ENCODE data around the gene FOXF1.

FOXF1 gene

GRCh38 chr16:86505185-86505898 lies 5.0 kb upstream of the FOXF1 start:
- Histone ChIP-seq H3K36me3 (ENCODE audit: control insufficient read depth, insufficient read depth, low read length) (no peaks in the 10 kb centered on the region), H3K9me3 (ENCODE audit: control insufficient read depth, low read length) (no peaks in the 10 kb centered on the region), H3K4me1 (ENCODE audit: control insufficient read depth, insufficient read depth, low read length, poor library complexity, severe bottlenecking) (peaks cover 21% of the 10 kb centered on the region), H3K27ac (ENCODE audit: low read depth, low read length, severe bottlenecking) (no peak overlapping the region), H3K4me3 (ENCODE audit: extremely low read depth, insufficient read depth, low read length, poor library complexity, severe bottlenecking) (peak overlapping the region; percentile 22)
- WGBS, 2 experiments (ENCODE audit: insufficient coverage in 2 of 2) = 1 to 2% methylated on average over 13 to 55 of the region's 67 CpGs

GRCh38 chr16:86505899-86506864 lies 4.1 kb upstream of the FOXF1 start:
- Histone ChIP-seq H3K27ac (ENCODE audit: low read depth, low read length, severe bottlenecking) (no peak overlapping the region), H3K4me3 (ENCODE audit: extremely low read depth, insufficient read depth, low read length, poor library complexity, severe bottlenecking) (peak overlapping the region; percentile 22)
- WGBS, 2 experiments (ENCODE audit: insufficient coverage in 2 of 2) = 8 to 9% methylated on average over 15 to 17 of the region's 27 CpGs

GRCh38 chr16:86507173-86508027 lies 2.9 kb upstream of the FOXF1 start:
- H3K4me3 ChIP-seq (ENCODE audit: extremely low read depth, insufficient read depth, low read length, poor library complexity, severe bottlenecking) = peak overlapping the region; percentile 72
- WGBS, 2 experiments (ENCODE audit: insufficient coverage in 2 of 2) = 7 to 8% methylated on average over 25 to 28 of the region's 37 CpGs
- no peaks in the 10 kb centered on the region for H3K9me3 ChIP-seq (ENCODE audit: control insufficient read depth, low read length)
- H3K4me1 ChIP-seq (ENCODE audit: control insufficient read depth, insufficient read depth, low read length, poor library complexity, severe bottlenecking) = peaks cover 21% of the 10 kb centered on the region
- no peak overlapping the region for H3K27ac ChIP-seq (ENCODE audit: low read depth, low read length, severe bottlenecking)
- H3K36me3 ChIP-seq (ENCODE audit: control insufficient read depth, insufficient read depth, low read length) = no peaks in the 10 kb centered on the region

More at GRCh38 chr16:86505899-86506864, 4.1 kb upstream of the FOXF1 start:
- no peaks in the 10 kb centered on the region for H3K9me3 ChIP-seq (ENCODE audit: control insufficient read depth, low read length)
- no peaks in the 10 kb centered on the region for H3K36me3 ChIP-seq (ENCODE audit: control insufficient read depth, insufficient read depth, low read length)
- H3K4me1 ChIP-seq (ENCODE audit: control insufficient read depth, insufficient read depth, low read length, poor library complexity, severe bottlenecking) = peaks cover 21% of the 10 kb centered on the region

GRCh38 chr16:86508028-86508946 lies 2.0 kb upstream of the FOXF1 start:
- Histone ChIP-seq H3K27ac (ENCODE audit: low read depth, low read length, severe bottlenecking) (peak overlapping the region; percentile 5), H3K36me3 (ENCODE audit: control insufficient read depth, insufficient read depth, low read length) (peaks cover 7% of the 10 kb centered on the region), H3K4me1 (ENCODE audit: control insufficient read depth, insufficient read depth, low read length, poor library complexity, severe bottlenecking) (peaks cover 16% of the 10 kb centered on the region), H3K9me3 (ENCODE audit: control insufficient read depth, low read length) (no peaks in the 10 kb centered on the region), H3K4me3 (ENCODE audit: extremely low read depth, insufficient read depth, low read length, poor library complexity, severe bottlenecking) (peak overlapping the region; percentile 72)
- 1 to 2% methylated on average over 76 to 82 of the region's 99 CpGs for WGBS, 2 experiments (ENCODE audit: insufficient coverage in 2 of 2)

- peak overlapping the region; percentile 74 for H3K27ac ChIP-seq (ENCODE audit: low read depth, low read length, severe bottlenecking)
- 0 to 1% methylated on average over 60 to 64 of the region's 79 CpGs for WGBS, 2 experiments (ENCODE audit: insufficient coverage in 2 of 2)
- H3K4me3 ChIP-seq (ENCODE audit: extremely low read depth, insufficient read depth, low read length, poor library complexity, severe bottlenecking) = peak overlapping the region; percentile 72
- H3K9me3 ChIP-seq (ENCODE audit: control insufficient read depth, low read length) = no peaks in the 10 kb centered on the region
- peaks cover 12% of the 10 kb centered on the region for H3K36me3 ChIP-seq (ENCODE audit: control insufficient read depth, insufficient read depth, low read length)
- peaks cover 16% of the 10 kb centered on the region for H3K4me1 ChIP-seq (ENCODE audit: control insufficient read depth, insufficient read depth, low read length, poor library complexity, severe bottlenecking)
Observed at GRCh38 chr16:86508947-86509758, 1.2 kb upstream of the FOXF1 start.

GRCh38 chr16:86509759-86510464 lies 415 bp upstream of the FOXF1 start:
- Histone ChIP-seq H3K36me3 (ENCODE audit: control insufficient read depth, insufficient read depth, low read length) (peaks cover 14% of the 10 kb centered on the region), H3K4me3 (ENCODE audit: extremely low read depth, insufficient read depth, low read length, poor library complexity, severe bottlenecking) (peak overlapping the region; percentile 72), H3K4me1 (ENCODE audit: control insufficient read depth, insufficient read depth, low read length, poor library complexity, severe bottlenecking) (peaks cover 13% of the 10 kb centered on the region), H3K27ac (ENCODE audit: low read depth, low read length, severe bottlenecking) (peak overlapping the region; percentile 74), H3K9me3 (ENCODE audit: control insufficient read depth, low read length) (no peaks in the 10 kb centered on the region)
- WGBS, 2 experiments (ENCODE audit: insufficient coverage in 2 of 2) = 0 to 1% methylated on average over 32 to 54 of the region's 84 CpGs

- H3K9me3 ChIP-seq (ENCODE audit: control insufficient read depth, low read length) = no peaks in the 10 kb centered on the region
- WGBS, 2 experiments (ENCODE audit: insufficient coverage in 2 of 2) = 3 to 4% methylated on average over 38 to 40 of the region's 44 CpGs
Observed at GRCh38 chr16:86511317-86512161, 1.2 kb downstream of the FOXF1 start.

GRCh38 chr16:86512301-86512859 lies 2.1 kb downstream of the FOXF1 start:
- Histone ChIP-seq H3K27ac (ENCODE audit: low read depth, low read length, severe bottlenecking) (no peak overlapping the region), H3K4me3 (ENCODE audit: extremely low read depth, insufficient read depth, low read length, poor library complexity, severe bottlenecking) (peak overlapping the region; percentile 72), H3K9me3 (ENCODE audit: control insufficient read depth, low read length) (no peaks in the 10 kb centered on the region), H3K4me1 (ENCODE audit: control insufficient read depth, insufficient read depth, low read length, poor library complexity, severe bottlenecking) (peaks cover 9% of the 10 kb centered on the region), H3K36me3 (ENCODE audit: control insufficient read depth, insufficient read depth, low read length) (peaks cover 21% of the 10 kb centered on the region)
- WGBS, 2 experiments (ENCODE audit: insufficient coverage in 2 of 2) = 1 to 6% methylated on average over 14 to 15 of the region's 24 CpGs

More at GRCh38 chr16:86511317-86512161, 1.2 kb downstream of the FOXF1 start:
- Histone ChIP-seq H3K4me1 (ENCODE audit: control insufficient read depth, insufficient read depth, low read length, poor library complexity, severe bottlenecking) (peaks cover 13% of the 10 kb centered on the region), H3K4me3 (ENCODE audit: extremely low read depth, insufficient read depth, low read length, poor library complexity, severe bottlenecking) (peak overlapping the region; percentile 72), H3K36me3 (ENCODE audit: control insufficient read depth, insufficient read depth, low read length) (peaks cover 21% of the 10 kb centered on the region), H3K27ac (ENCODE audit: low read depth, low read length, severe bottlenecking) (peak overlapping the region; percentile 29)
